ENCODE data around the gene ZC3H8.

- TF ChIP-seq POLR2A (IDR thresholded peaks at IDR 0.05) (no peak), POLR2AphosphoS5 (IDR thresholded peaks at IDR 0.05) (no peak)
Measured at GRCh38 chr2:112194028-112194427, 60.8 kb downstream of the ZC3H8 start.

Data from stomach (tissue), 4 donors.